ENCODE results near the gene CHAF1B.

Gene CHAF1B

DNA sequence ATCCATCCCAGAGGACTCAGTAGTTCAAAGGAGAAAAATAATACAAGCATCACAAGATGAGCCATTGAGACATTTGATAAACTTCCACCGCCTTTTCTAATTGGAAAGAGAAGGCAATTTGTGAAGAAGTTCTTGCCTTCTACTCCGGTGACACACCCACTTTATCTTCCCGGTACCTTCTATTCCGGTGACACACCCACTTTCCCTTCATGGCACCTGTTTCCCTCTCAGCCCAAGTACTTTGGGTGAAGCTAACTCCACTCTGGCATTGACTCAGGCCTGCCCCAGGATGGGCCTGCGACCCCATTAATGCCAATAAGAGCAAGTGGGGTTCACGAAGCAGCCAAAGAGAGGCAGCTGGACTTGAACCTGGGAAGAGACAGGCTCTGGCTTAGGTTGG, 56.5 kb downstream of the CHAF1B start:
- no peak overlapping the region for H3K9ac ChIP-seq (ENCODE audit: low read depth, low read length)
- no peak overlapping the region for H3K27ac ChIP-seq (ENCODE audit: low read length)
- no peaks in the 10 kb centered on the region for H3K4me1 ChIP-seq (ENCODE audit: insufficient read depth, low read length)
- no peak for ATAC-seq (ENCODE audit: insufficient read depth, low read depth)
- H3K4me3 ChIP-seq (ENCODE audit: low read depth in 1 of 2, low read length in 2 of 2), result no peak overlapping the region
- H3K79me2 ChIP-seq (ENCODE audit: insufficient read depth, low read length), result no peaks in the 10 kb centered on the region
- H2AFZ ChIP-seq (ENCODE audit: low read depth, low read length), result no peak overlapping the region
- no peaks in the 10 kb centered on the region for H4K20me1 ChIP-seq (ENCODE audit: insufficient read depth, low read length)
- H3K9me3 ChIP-seq (ENCODE audit: insufficient read depth, low read length, severe bottlenecking), result no peaks in the 10 kb centered on the region
- no peak for DNase-seq
- TF ChIP-seq, protein P1, sequence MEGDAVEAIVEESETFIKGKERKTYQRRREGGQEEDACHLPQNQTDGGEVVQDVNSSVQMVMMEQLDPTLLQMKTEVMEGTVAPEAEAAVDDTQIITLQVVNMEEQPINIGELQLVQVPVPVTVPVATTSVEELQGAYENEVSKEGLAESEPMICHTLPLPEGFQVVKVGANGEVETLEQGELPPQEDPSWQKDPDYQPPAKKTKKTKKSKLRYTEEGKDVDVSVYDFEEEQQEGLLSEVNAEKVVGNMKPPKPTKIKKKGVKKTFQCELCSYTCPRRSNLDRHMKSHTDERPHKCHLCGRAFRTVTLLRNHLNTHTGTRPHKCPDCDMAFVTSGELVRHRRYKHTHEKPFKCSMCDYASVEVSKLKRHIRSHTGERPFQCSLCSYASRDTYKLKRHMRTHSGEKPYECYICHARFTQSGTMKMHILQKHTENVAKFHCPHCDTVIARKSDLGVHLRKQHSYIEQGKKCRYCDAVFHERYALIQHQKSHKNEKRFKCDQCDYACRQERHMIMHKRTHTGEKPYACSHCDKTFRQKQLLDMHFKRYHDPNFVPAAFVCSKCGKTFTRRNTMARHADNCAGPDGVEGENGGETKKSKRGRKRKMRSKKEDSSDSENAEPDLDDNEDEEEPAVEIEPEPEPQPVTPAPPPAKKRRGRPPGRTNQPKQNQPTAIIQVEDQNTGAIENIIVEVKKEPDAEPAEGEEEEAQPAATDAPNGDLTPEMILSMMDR (IDR thresholded peaks at IDR 0.05; ENCODE audit: borderline replicate concordance, extremely low read depth, low read length, poor library complexity, severe bottlenecking), result no peak
- TF ChIP-seq EZH2 (IDR thresholded peaks at IDR 0.05; ENCODE audit: borderline replicate concordance, low read depth, low read length, severe bottlenecking), result no peak
- no peak overlapping the region for H3K4me2 ChIP-seq (ENCODE audit: insufficient read depth, low read length)
- H3K36me3 ChIP-seq (ENCODE audit: insufficient read depth, low read length), result no peaks in the 10 kb centered on the region
- H3K27me3 ChIP-seq (ENCODE audit: insufficient read depth, low read length, poor library complexity), result no peaks in the 10 kb centered on the region

DNA sequence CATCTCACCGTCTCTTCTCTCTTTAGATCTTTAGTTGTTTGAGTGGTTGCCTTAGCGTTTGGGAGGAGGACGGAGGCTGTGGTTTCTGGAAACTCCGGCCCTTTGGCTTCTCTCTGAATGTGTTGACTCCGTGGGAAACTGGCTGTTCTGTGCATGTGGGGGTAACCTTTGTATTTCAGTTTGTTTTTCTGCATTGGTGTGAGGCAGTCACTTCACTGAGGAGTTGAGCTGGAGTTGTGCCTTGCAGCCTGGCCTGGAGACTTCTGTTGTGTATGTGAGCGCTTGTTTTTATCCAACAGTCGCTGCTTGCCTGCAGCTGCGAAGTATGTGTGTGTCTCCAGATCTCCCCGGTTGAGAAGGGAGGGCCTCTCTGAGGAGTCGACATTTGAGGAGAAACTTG, 61.1 kb downstream of the CHAF1B start:
- H2AFZ ChIP-seq (ENCODE audit: low read depth, low read length), result no peak overlapping the region
- H3K9ac ChIP-seq (ENCODE audit: low read depth, low read length), result no peak overlapping the region
- DNase-seq, result no peak
- H3K27me3 ChIP-seq (ENCODE audit: insufficient read depth, low read length, poor library complexity), result no peaks in the 10 kb centered on the region
- no peaks in the 10 kb centered on the region for H3K9me3 ChIP-seq (ENCODE audit: insufficient read depth, low read length, severe bottlenecking)
- no peak for TF ChIP-seq EZH2 (IDR thresholded peaks at IDR 0.05; ENCODE audit: borderline replicate concordance, low read depth, low read length, severe bottlenecking)
- TF ChIP-seq, protein P1 (IDR thresholded peaks at IDR 0.05; ENCODE audit: borderline replicate concordance, extremely low read depth, low read length, poor library complexity, severe bottlenecking), result no peak
- H3K79me2 ChIP-seq (ENCODE audit: insufficient read depth, low read length), result no peaks in the 10 kb centered on the region
- H3K4me3 ChIP-seq (ENCODE audit: low read depth in 1 of 2, low read length in 2 of 2), result no peak overlapping the region
- no peaks in the 10 kb centered on the region for H4K20me1 ChIP-seq (ENCODE audit: insufficient read depth, low read length)
- H3K36me3 ChIP-seq (ENCODE audit: insufficient read depth, low read length), result no peaks in the 10 kb centered on the region
- no peak overlapping the region for H3K4me2 ChIP-seq (ENCODE audit: insufficient read depth, low read length)
- no peaks in the 10 kb centered on the region for H3K4me1 ChIP-seq (ENCODE audit: insufficient read depth, low read length)
- no peak for ATAC-seq (ENCODE audit: insufficient read depth, low read depth)
- no peak overlapping the region for H3K27ac ChIP-seq (ENCODE audit: low read length)

DNA sequence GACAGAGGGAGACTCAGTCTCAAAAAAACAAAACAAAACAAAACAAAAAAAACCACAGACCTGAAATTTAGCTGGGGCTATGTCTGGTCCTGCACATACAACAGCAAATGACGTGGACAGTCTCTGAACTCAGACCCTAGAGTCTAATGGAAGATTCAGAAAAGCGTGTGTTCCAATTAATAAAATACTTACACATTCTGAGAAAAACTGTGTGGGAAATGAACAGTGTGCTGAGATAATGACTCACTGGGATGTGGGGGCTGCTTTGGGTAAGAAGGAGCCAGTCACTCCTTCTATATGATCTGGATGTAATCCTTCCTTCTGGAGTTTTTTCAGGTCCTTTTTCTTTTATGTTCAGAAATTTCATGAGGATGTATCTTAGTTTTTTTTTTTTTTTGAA, 65.3 kb downstream of the CHAF1B start:
- H3K4me1 ChIP-seq (ENCODE audit: insufficient read depth, low read length), result no peaks in the 10 kb centered on the region
- H3K4me3 ChIP-seq (ENCODE audit: low read depth in 1 of 2, low read length in 2 of 2), result no peak overlapping the region
- TF ChIP-seq EZH2 (IDR thresholded peaks at IDR 0.05; ENCODE audit: borderline replicate concordance, low read depth, low read length, severe bottlenecking), result no peak
- TF ChIP-seq, protein P1 (IDR thresholded peaks at IDR 0.05; ENCODE audit: borderline replicate concordance, extremely low read depth, low read length, poor library complexity, severe bottlenecking), result no peak
- no peak overlapping the region for H3K4me2 ChIP-seq (ENCODE audit: insufficient read depth, low read length)
- H3K36me3 ChIP-seq (ENCODE audit: insufficient read depth, low read length), result no peaks in the 10 kb centered on the region
- ATAC-seq (ENCODE audit: insufficient read depth, low read depth) (no peak), DNase-seq (no peak)
- no peaks in the 10 kb centered on the region for H3K27me3 ChIP-seq (ENCODE audit: insufficient read depth, low read length, poor library complexity)
- H3K79me2 ChIP-seq (ENCODE audit: insufficient read depth, low read length), result no peaks in the 10 kb centered on the region
- no peaks in the 10 kb centered on the region for H4K20me1 ChIP-seq (ENCODE audit: insufficient read depth, low read length)
- H3K9me3 ChIP-seq (ENCODE audit: insufficient read depth, low read length, severe bottlenecking), result no peaks in the 10 kb centered on the region
- no peak overlapping the region for H3K27ac ChIP-seq (ENCODE audit: low read length)
- no peak overlapping the region for H3K9ac ChIP-seq (ENCODE audit: low read depth, low read length)
- H2AFZ ChIP-seq (ENCODE audit: low read depth, low read length), result no peak overlapping the region

DNA sequence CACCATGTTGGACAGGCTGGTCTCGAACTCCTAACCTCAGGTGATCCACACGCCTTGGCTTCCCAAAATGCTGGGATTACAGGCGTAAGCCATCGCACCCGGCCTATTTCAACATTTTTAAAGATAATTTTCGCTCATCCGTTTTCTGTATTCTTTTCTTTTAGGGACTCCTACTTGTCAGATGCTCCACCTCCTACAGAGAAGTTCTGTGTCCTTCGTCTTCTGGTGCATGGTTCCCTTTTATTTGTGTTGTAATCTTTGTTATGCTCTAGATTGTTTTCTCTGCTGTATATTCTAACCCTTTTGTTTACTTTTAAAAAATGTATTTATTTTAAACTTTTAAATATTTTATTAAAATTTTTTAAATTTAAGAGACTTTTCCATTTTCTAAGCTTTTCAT, 66.3 kb downstream of the CHAF1B start:
- Histone ChIP-seq H3K36me3 (ENCODE audit: insufficient read depth, low read length) (no peaks in the 10 kb centered on the region), H3K27me3 (ENCODE audit: insufficient read depth, low read length, poor library complexity) (no peaks in the 10 kb centered on the region), H3K4me2 (ENCODE audit: insufficient read depth, low read length) (no peak overlapping the region), H3K79me2 (ENCODE audit: insufficient read depth, low read length) (no peaks in the 10 kb centered on the region), H3K27ac (ENCODE audit: low read length) (no peak overlapping the region), H3K9ac (ENCODE audit: low read depth, low read length) (no peak overlapping the region), H3K4me1 (ENCODE audit: insufficient read depth, low read length) (no peaks in the 10 kb centered on the region), H3K9me3 (ENCODE audit: insufficient read depth, low read length, severe bottlenecking) (no peaks in the 10 kb centered on the region), H3K4me3 (ENCODE audit: low read depth in 1 of 2, low read length in 2 of 2) (no peak overlapping the region), H2AFZ (ENCODE audit: low read depth, low read length) (no peak overlapping the region), H4K20me1 (ENCODE audit: insufficient read depth, low read length) (no peaks in the 10 kb centered on the region)
- ATAC-seq (ENCODE audit: insufficient read depth, low read depth), result no peak
- DNase-seq, result no peak
- TF ChIP-seq EZH2 (IDR thresholded peaks at IDR 0.05; ENCODE audit: borderline replicate concordance, low read depth, low read length, severe bottlenecking), result no peak
- TF ChIP-seq, protein P1 (IDR thresholded peaks at IDR 0.05; ENCODE audit: borderline replicate concordance, extremely low read depth, low read length, poor library complexity, severe bottlenecking), result no peak
